Breast epithelium (tissue), 3 donors: ENCODE results near the gene CD247.

Experiments
- CTCF ChIP-seq, 3 donors: fragments of 450-650 bp; IDR thresholded peaks; one replicate each; pipeline ENCODE4 v1.5.1; 2016 to 2017; ENCODE audit warnings: antibody characterized with exemption in 3 of 3, mild to moderate bottlenecking in 3 of 3, moderate library complexity in 3 of 3
- POLR2A ChIP-seq: fragments of 450-650 bp; IDR thresholded peaks from one replicate; pipeline ENCODE4 v1.6.1; 2016; ENCODE audit warnings: antibody characterized with exemption, mild to moderate bottlenecking, moderate library complexity
- POLR2AphosphoS5 ChIP-seq, 3 donors: sonication (generic); formaldehyde crosslinking; IDR thresholded peaks; one replicate each; pipeline ENCODE4 v1.6.1; 2017; ENCODE audit warnings: antibody characterized with exemption in 3 of 3

GRCh38 chr1:167515461-167515860 lies 2.9 kb downstream of the CD247 start:
- TF ChIP-seq POLR2A (no peak), CTCF (IDR thresholded peaks at IDR 0.05) (no peak), POLR2AphosphoS5 (IDR thresholded peaks at IDR 0.05) (no peak)
